Measurements from ENCODE around the gene ALOX12B.
"Not testable (repeated sequence)": the region's sequence is repeated elsewhere in the genome, so short reads cannot be mapped to it uniquely, and the experiment has no call there.

ALOX12B gene

DNA sequence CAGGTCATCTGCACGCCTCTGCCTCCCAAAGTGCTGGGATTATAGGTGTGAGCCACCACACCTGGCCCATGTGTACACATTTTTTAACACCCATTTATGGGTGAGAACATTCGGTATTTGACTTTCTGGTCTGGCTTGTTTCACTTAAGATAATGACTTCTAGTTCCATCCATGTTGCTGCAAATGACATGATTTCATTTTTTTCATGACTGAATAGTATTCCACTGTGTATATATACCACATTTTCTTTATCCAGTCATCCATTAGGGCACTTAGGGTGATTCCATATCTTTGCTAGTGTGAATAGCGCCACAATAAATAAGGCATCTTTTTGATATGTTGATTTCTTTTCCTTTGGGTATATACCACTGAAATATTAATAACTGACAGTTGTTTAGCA is 5.6 kb downstream of the ALOX12B start:
- no peak for DNase-seq

DNA sequence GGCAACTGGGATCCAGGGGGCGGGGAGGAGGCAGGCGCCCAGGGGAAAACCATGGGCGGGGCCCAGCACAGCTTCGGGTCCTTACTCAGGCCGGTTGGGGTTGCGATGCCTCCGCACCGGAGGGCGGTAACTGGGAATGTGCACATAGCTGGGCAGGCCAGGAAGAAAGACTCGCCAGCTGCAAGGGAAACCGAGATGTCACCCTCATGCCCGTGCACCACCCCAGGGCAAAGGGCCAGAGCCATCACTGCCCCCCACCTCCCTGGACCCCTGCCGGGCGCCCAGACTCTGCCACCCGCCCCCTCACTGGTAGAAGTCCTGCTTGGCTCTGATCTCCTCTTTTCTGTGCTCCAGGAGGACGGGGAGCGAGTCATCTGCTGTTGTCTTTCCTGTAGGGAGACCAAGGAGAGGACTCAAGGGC is 6.7 kb downstream of the ALOX12B start:
- no peak for DNase-seq

DNA sequence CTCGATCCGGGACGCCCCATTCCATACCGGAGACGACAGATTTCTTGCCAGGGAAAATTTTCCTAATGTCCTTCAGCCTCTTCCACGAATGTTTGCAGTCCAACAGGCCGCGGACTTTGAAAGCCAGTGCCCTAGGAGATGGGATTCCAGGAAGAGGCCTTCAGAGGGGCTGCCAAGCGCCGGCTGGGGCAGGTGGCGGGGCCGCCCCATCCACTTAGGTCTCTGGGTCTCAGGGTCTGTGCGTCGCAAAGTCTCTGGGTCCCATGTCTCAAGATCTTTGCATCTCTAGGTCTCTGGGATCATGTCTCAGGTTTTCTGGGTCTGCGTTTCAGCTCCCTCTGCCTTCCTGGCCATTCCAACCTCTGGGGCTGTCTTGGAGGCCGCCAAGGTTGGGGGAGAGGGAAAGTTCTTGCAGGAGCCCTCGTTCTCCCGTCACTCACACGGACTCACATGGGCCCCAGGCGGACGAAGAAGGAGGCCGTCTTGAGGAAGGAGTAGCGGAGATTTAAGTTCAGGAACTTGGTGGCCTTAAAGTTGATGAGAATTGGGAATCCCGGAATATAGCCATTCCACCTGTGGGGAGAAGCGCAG is 7.2 kb downstream of the ALOX12B start:
- DNase-seq: no peak

DNA sequence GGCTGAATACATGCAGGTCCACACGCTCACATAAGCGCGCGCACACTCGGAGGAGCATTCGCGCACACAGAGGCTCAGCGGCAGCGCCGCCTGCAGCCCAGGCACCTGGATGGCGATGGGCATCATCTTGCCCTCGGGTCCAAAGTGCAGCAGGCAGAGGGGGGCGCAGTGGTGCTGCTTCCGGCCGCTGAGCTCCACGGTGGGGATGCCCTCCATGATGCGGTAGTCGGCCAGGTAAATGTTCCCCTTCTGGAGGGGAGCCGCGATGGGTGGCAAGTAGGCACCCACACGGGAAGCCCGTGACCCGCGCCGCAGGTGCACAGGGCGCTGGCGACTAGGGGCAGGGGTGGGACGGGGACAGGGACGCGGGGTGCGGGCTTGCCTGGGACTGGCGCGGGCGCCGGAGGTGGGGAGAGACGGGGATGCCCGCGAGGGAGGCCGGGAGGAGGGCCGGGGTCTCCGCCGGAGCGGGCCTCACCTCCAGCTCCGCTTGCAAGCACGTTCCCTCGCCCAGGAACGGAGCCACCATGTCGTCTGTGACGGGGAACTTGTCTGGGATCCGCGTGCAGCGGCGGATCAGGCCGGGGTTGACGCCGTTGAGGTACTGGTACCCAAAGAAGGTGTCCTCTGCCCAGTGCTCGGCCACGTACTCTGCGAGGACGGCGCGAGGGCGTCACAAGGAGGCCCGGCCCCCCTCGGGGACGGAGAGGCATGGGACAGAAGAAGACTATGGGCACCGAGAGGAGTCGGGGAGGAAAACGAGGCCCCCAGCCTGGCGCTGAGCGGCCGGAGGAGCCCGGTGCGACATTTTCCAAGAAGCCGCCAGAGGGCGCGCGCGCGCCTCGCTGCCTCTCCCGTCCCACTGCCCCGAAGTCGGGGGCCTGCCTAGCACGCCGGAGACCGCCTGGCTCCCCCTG is 8.0 kb downstream of the ALOX12B start:
- peak; percentile 52 for DNase-seq

DNA sequence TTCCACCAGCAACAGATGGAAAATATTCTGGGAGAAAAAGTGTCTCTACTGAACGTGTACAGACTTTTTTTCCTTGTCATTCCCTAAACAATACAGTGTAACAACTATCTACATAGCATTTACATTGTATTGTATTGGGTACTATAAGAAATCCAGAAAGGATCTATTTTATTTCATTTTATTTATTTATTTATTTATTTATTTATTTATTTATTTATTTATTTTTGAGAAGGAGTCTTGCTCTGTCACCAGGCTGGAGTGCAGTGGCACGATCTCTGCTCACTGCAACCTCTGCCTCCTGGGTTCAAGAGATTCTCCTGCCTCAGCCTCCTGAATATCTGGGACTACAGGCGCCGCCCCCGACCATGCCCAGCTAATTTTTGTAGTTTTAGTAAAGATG is 9.6 kb downstream of the ALOX12B start:
- not testable (repeated sequence) for DNase-seq

DNA sequence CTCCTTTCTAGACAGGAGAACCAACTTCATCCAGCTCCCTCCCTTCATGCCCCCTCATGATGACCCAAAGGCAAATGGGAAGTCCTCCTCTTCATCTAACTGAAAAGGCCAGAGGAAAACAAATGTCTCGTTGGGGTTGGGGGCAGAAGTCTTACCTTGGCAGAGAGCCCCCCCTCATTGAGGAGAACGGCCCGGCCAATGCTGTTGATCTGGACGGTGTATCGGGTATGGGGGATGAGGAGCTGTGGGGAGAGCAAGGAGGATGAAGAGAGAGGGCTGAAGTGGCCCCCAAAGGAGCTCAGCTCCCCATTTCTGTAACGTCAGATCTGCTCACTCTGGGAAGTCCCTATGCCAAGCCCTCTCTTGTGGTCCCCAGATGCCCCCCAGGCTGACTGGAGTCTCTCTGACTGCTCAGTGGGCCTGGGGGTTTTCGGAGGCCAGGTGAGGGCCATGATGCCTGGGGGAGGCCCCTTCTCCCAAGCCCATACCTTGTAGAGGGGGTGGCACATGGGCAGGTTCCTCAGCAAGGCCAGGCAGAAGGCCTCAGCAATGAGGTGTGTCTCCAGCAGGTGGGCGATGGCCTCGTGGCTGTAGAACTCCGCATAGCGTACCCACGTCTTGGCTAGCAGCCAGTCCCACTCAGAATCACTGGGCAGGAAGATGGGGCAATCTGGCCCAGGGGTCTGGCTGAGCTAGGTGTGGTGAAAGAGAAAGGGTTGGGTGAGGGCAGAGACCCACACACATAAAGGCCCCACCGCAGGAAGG is 10.8 kb downstream of the ALOX12B start:
- DNase-seq: no peak

DNA sequence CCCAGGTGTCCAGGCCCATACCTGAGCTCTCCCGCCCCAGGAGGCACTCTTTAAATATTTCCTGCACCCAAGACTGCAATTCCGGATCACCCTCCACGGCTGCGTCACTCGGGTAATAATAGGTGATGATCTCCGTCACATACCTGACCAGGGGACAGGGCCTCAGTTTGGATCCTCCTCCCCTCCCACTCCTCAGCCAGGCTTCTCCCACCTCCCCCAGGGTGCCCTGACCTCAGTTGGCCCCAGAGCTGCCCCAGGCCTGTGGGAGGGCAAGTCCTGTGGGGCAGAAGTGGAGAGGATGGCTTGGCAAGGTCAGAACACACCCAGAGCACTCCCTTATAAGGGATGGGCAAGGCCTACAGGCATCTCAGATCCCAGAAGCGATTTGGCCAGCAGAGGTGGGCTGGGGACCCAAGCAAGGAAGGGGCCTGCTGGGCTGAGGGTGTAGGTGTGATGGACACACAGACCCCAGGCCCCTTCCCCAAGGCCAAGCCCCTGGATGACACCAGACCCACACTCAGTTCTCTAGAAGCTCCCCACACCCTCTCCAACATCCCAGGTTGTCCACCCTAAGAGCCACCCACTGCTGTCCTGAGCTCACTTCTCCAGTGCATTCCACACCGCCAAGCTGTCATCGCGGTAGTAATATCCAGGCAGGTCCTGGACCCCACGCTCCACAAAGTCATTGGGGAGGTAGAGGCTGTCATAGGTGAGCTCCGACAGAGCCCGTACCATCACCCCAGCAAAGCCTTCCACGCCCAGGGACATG is 11.8 kb downstream of the ALOX12B start:
- no peak for DNase-seq

DNA sequence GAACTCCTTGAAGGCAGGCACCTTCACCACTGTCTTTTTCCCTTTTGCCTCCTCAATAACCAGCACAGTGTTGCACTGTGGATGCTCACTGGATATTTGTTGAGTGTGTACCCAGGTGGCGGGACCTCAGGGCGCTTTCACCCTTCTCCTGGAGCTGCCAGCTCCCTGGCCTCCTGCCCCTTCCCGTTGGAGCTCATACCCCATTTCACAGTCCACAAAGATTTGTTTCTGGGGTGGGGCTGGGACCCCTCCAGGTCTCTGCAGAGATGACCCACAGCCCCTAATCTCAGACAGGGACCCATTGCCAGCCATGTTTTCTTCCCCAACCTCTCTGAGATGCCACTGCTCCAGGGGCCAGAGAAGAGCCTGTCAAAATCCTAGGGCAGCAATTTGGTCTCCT is 12.4 kb downstream of the ALOX12B start:
- no peak for DNase-seq

DNA sequence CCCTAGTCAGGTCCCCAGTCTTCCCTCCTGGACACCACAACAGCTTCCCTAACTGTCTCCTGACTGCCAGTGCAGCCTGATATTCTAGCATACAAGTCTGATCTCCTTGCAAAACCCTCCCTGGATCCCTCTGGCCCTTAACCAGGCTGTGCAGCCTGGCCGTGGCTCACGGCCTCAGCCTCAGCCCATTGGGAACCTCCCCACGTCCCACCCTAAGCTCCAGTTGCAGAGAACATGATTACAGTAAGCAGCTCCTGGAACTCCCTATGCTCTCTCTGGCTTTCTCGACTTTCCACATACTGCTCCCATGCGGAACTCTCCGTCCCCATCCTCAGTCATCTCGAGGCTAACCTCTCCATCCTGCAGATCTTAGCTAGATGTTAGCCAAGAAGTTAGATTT is 13.0 kb downstream of the ALOX12B start:
- DNase-seq: no peak

DNA sequence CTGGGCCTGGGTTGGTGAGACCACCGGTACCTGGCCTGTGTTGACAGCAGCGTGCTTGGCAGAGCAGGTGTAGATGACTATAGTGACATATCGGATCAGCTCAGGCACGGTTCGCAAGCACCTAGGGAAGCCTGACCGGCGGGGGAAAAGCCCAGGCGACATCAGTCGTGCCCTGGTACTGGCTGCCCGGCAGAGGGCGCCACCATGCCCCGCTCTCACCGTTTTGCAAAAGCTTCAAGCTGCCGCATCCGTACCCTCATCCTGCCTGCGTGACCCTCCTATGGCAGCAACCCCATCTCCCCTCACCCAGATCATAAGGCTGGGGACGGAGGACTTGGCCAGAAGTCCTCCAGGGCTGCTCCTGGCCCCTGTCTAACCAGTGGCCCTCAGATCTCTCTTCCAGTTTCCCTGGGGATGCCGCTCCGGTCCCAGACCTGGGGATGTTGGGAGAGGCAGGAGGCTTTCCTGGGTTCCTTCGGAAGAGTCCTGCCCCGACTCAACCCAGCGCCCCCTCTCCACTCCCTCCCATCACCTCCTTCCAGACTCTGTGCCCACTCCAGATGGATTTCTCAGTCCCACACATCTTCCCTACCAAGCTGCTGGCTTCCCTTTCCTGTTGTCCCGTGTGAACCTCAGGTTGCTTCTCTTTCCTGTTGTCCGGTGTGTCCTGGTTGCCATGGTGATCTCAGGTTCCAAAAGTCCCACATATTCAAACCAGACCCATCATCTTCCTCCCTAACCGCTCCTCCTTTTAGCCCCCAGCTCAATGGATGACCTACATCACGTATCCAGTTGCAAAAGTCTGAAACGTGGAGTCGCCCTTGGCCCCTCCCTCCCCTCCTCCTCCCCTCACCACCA is 13.7 kb downstream of the ALOX12B start:
- peak; percentile 47 for DNase-seq

DNA sequence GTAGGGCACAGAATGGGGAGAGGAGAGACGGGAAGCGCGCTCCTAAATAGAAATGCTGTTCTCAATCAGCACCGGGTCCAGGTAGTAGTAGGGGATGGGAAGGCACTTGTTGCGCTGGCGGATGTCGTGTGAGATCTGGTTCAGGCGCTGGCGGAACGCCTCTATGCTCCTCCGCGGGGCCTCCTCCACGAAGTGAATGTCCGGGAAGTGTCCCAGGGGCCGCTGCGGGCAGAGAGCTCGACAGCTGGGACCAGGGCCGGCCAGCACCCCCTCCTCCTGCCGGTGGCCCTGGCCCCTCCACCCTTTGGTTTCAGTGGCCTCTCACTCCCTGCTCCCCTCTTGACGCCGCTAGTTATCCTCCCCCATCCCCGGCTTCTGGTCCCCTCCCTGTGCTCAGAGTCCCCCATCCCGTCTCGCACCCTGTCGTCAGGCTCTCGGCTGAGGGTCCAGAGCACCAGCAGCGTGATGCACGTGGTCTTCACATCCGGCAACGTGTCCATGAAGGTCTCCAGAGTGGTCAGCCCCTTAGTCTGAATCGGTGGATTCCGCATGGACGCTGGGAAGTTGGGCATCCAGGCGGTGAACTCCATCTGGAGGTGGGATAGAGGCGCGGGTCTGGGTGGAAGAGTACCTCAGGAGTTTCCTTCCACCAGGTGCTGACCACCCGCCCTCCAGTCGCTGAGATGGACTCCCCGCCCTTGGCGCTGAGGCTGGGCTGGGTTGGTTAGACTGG is 14.6 kb downstream of the ALOX12B start:
- no peak for DNase-seq

DNA sequence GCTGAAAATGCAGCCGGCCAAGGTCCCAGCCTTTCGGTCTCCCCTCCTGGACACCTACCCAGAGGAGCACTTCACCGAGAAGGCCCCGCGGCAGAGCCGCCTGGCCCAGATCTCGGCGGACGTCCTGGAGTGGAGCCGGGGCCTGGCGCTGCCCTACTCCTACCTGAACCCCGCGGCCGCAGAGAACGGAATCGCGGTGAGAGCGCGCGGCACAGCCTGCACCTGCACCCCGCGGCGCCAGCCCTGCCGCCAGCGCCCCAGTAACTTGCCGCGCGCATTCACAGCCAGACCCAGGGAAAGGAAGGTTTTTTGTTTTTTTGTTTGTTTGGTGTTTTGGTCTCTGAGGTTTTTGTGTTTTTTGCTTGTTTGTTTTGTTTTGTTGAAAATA is 15.2 kb downstream of the ALOX12B start:
- no peak for DNase-seq

DNA sequence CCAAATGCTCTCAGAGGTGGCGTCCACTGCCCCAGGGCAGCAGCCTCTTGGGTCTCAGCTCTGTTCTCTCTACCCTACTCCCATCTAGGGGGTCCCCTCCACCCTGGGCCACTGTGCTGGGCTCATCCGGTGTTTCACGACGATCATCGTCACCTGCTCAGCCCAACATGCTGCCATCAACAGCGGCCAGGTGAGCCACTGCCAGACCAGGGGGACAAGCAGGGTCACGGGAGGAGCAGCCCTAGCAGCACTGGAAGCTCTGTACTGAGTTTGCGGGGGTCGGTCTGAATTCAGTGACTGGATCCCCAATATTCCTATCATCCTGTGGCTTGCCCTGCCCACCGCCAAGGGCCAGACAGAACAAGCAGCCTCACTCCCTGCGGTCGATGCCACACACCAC is 16.0 kb downstream of the ALOX12B start:
- DNase-seq: no peak

DNA sequence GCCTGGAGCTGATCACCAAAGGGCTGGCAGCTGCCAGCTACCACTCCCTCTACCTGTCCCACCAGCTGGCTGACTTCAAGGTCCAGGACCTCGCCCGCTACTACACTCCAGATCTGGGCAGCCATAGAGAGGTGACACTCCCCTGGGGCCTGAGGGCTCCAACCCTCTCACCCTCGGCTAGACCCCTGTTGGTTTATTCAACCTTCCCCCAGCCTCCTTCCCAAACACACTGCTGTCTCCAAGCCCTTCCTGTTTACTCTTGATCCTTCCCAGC is 18.0 kb downstream of the ALOX12B start:
- no peak for DNase-seq

DNA sequence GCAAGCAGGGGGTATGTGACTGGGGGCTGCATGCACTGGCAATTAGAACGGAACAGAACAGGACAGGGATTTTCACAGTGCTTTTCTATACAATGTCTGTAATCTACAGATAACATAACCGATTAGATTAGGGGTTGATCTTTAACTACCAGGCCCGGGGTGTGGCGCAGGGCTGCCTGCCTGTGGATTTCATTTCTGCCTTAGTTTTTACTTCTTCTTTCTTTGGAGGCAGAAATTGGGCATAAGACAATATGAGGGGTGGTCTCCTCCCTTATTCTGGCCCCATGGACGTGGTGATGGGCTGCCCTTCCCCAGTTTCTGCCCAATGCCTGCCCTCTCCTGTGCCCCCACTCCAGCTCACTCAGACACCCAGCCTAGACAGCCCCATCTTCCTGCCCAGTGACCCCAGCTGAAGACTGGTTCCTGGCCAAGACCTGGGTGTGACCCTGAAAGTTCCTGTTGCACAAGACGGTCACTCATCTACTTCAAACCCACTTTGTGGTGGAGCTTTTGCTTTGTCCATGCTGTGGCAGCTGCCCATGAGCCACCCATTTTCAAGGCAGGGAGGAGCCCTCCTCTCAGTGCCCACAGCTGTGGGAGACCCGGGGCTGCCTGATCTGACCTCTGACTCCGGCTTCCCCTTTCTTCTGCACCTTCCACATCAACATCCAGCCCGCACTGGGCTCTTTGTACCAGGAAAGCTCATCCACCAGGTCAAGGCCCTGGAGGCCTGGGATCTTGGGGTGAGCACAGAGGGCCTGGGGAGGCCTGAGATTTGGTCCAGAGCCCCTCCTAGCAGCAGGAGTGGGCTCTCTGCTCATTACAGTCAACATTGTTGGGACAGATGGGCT is 18.6 kb downstream of the ALOX12B start:
- no peak for DNase-seq

DNA sequence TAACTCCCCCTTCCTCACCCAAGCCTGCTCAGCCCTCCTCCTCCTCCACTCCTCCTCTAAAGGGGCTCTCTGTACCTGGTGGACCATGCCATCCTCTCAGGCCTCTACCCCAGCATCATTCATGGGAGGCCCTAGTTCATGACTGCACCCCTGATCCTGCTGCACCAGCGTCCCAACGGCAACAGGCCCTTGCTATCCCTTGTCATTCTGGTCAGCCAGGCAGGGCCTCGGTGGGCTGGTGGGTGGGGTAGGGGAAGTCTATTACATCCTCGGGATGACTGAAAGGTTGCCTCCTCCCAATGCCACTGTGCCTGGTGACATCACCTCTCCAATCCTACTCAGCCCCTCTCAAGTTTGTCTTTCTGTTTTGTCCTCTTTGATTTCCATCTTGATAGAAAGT is 19.7 kb downstream of the ALOX12B start:
- no peak for DNase-seq

DNA sequence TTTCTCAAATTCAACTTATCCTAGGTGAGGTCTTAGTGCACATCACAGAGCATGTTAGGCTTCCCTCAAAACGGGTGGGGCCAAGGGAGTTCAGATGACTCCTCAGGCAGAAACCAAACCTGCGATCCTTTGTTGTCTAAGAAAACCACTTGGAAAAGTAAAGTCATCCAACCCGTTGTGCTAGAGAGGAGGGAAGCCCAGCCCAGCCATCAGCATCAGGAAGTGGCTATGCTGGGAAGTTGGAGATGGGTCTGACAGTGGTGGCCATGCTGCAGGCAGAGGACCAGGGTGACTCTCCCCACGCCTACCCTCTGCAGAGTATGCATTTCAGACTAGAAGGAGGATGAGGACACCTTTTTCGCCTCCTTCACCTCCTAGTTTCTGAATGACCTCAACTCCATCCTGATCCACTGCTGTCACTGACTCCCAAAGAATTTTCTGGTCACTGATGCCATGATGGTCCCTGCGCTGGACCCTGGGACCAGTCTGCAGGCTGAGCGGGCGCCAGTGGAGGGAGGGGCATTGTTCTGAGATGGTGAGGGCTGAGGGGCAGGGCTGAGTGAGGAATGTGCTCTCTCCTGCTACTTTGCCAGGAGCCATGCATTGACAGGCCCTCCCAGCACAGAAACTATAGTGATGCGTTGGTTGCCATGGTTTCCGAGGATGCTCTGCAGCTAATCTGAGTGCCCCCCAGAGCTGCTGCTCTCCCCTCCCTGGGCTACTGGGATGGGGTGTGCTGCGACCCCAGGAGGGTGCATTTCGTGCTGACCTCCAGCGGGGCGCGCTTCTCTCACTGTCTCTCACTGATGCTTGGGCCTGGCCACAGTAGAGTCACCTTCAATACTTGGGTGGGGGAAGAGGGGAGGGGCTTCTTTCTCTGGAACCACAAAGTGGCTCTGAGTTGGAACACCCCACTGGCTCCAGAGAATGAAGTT is 20.4 kb downstream of the ALOX12B start:
- DNase-seq: no peak

DNA sequence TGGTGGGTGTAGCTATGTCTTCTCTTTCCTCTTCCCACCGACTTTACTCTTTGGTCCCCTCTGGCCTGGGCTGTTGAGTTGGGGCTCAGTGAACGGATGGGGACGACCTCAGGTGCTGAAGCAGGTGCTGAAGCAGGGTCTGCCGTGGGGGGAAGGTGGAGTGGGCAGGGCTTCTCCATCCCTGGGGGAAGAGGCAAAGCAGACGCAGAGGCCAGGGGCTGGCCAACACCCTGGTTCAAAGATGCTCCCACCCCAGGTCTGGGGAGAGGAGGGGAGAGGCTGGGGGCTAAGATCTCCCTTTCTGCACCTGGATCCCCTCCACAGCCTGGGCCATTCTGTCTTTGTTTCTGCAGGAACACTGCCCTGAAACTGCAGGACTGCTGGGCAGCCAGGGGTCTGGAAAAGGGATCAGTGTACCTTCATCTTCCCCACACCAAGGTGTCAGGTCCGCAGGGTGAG is 22.9 kb downstream of the ALOX12B start:
- no peak for DNase-seq

Measured in NCI-H510A treated with DMSO at 0.1 percent for 48 hours (cell line).